Endothelial cell of umbilical vein (primary cell): ENCODE measurements around the gene MAPKAP1. TPM values are rescaled to one million over a fixed set of nuclear protein-coding genes. Genes with fewer than 3 reads are reported as not detected.

Experiments
- BruUV-seq: library from RNA; stranded (reverse); fragments of 400-500 nt; replicated peaks from 2 replicates; lab custom pipeline; 2021; lab: Mats Ljungman, UMichigan
- CTCF ChIA-PET: fragments of 300-600, 350-600 bp; sonication (Branson Sonifier 250); formaldehyde crosslinking; loops from one replicate; lab custom pipeline; 2021; ENCODE audit warnings: antibody characterized with exemption, inconsistent platforms; lab: Charles Lee
- POLR2A ChIA-PET: fragments of 300-600, 350-600 bp; sonication (Branson Sonifier 250); formaldehyde crosslinking; loops from one replicate; lab custom pipeline; 2021; ENCODE audit warnings: antibody characterized with exemption, inconsistent platforms; lab: Charles Lee
- DNase-seq: peaks from one replicate; pipeline ENCODE4 v3.0.0-alpha.2; 2011; ENCODE audit warnings: low read depth, low spot score
- FAIRE-seq: peaks from 2 replicates; lab custom pipeline; 2011; peaks lifted over from hg19 to GRCh38; lab: Jason Lieb, UNC
- H2AFZ ChIP-seq: 2 replicates; pipeline ENCODE4 v1.6.0; 2012; ENCODE audit warnings: low read depth, low read length, control low read depth, inconsistent platforms
- H3K27ac ChIP-seq: 2 replicates; pipeline ENCODE4 v1.5.1; 2011; ENCODE audit warnings: low read depth, mild to moderate bottlenecking, control low read depth, low read length, moderate library complexity; ENCODE audit not compliant: insufficient read depth
- H3K27me3 ChIP-seq, 2 experiments: 2 replicates each; pipeline versions ENCODE4 v1.6.0 to v1.6.1; 2011; ENCODE audit warnings: low read length in 2 of 2, mixed read lengths in 1 of 2; ENCODE audit not compliant: control insufficient read depth in 2 of 2, insufficient read depth in 2 of 2
- H3K36me3 ChIP-seq, 2 experiments: 2 replicates in 1 of 2; 3 replicates in 1 of 2; pipeline ENCODE4 v1.5.1; 2011; ENCODE audit warnings: low read length in 2 of 2, mild to moderate bottlenecking in 1 of 2, moderate library complexity in 1 of 2; ENCODE audit not compliant: control insufficient read depth in 2 of 2, insufficient read depth in 2 of 2; ENCODE audit errors: extremely low read depth in 1 of 2
- H3K4me1 ChIP-seq: 3 replicates; pipeline ENCODE4 v1.5.1; 2011; ENCODE audit warnings: mild to moderate bottlenecking, low read length; ENCODE audit not compliant: control insufficient read depth, insufficient read depth; ENCODE audit errors: extremely low read depth
- H3K4me2 ChIP-seq: 2 replicates; pipeline ENCODE4 v1.6.1; 2011; ENCODE audit warnings: low read length, control low read depth, mixed read lengths; ENCODE audit not compliant: insufficient read depth
- H3K4me3 ChIP-seq, 3 experiments: fragments of 200-600 bp in 1 of 3; sonication (generic), shearing (Covaris generic) in 1 of 3; replicated peaks in 1 of 3; 2 replicates each; pipeline ENCODE4 v1.5.1; 2011 to 2016; ENCODE audit warnings: control low read depth in 3 of 3, low read length in 3 of 3, mild to moderate bottlenecking in 2 of 3, inconsistent platforms in 1 of 3, low read depth in 1 of 3, moderate library complexity in 1 of 3; ENCODE audit not compliant: insufficient read depth in 1 of 3
- H3K79me2 ChIP-seq: 2 replicates; pipeline ENCODE4 v1.6.0; 2012; ENCODE audit warnings: low read length, inconsistent platforms; ENCODE audit not compliant: control insufficient read depth, insufficient read depth
- H3K9ac ChIP-seq: replicated peaks from 2 replicates; pipeline ENCODE3; 2011; ENCODE audit warnings: low read length, control low read depth; ENCODE audit not compliant: insufficient read depth; ENCODE audit errors: extremely low read depth
- H3K9me1 ChIP-seq: replicated peaks from 3 replicates; pipeline ENCODE4 v1.6.0; 2011; ENCODE audit warnings: mild to moderate bottlenecking, low read length; ENCODE audit not compliant: control insufficient read depth, insufficient read depth; ENCODE audit errors: extremely low read depth
- H3K9me3 ChIP-seq: replicated peaks from 2 replicates; pipeline ENCODE4 v1.5.1; 2012; ENCODE audit warnings: low read length, inconsistent platforms; ENCODE audit not compliant: control insufficient read depth, insufficient read depth
- H4K20me1 ChIP-seq: replicated peaks from 2 replicates; pipeline ENCODE3; 2011; ENCODE audit warnings: mild to moderate bottlenecking, low read length; ENCODE audit not compliant: control insufficient read depth, insufficient read depth; ENCODE audit errors: extremely low read depth
- EZH2 ChIP-seq: IDR thresholded peaks from 2 replicates; pipeline ENCODE4 v1.6.1; 2012; ENCODE audit warnings: borderline replicate concordance, low read depth, mild to moderate bottlenecking, moderate library complexity, low read length, inconsistent platforms; ENCODE audit not compliant: severe bottlenecking
- FOS ChIP-seq: IDR thresholded peaks from 2 replicates; pipeline ENCODE4 v1.6.1; 2011; ENCODE audit warnings: mild to moderate bottlenecking, low read length, moderate library complexity, borderline replicate concordance; ENCODE audit not compliant: insufficient read depth
- GATA2 ChIP-seq: IDR thresholded peaks from 2 replicates; pipeline ENCODE4 v1.7.0; 2011; ENCODE audit warnings: low read depth, mild to moderate bottlenecking, moderate library complexity, mixed read lengths, low read length; ENCODE audit not compliant: insufficient read length, insufficient read depth
- JUN ChIP-seq: IDR thresholded peaks from 2 replicates; pipeline ENCODE4 v1.6.1; 2011; ENCODE audit warnings: borderline replicate concordance, low read depth; ENCODE audit not compliant: insufficient read length, insufficient read depth
- MAX ChIP-seq: IDR thresholded peaks from 2 replicates; pipeline ENCODE4 v1.6.1; 2011; ENCODE audit not compliant: insufficient read depth, insufficient read length
- MYC ChIP-seq: IDR thresholded peaks from one replicate; pipeline ENCODE4 v1.6.1; 2011; ENCODE audit warnings: mild to moderate bottlenecking, low read depth, low read length
- POLR2A ChIP-seq: IDR thresholded peaks from 2 replicates; pipeline ENCODE4 v1.6.1; 2012; ENCODE audit warnings: low read depth, mild to moderate bottlenecking, control low read depth, low read length
- POLR2AphosphoS5 ChIP-seq: IDR thresholded peaks from 2 replicates; pipeline ENCODE4 v1.6.1; 2012; ENCODE audit warnings: low read depth, mild to moderate bottlenecking, control low read depth, low read length, moderate library complexity; ENCODE audit not compliant: insufficient read depth
- dilution Hi-C: fragments of 300-500 bp; cut with MboI; formaldehyde crosslinking; loops from one replicate; pipeline ENCODE4 v1.15.0; 2019; ENCODE audit warnings: low sequenced_read_pairs; ENCODE audit not compliant: extremely low pct_ligation_motif_present
- intact Hi-C: fragments of 100-400 bp; cut with micrococcal nuclease; formaldehyde crosslinking; loops from one replicate; pipeline ENCODE4 v1.10.0; 2022
- polyA plus RNA-seq, 4 experiments: library from polyadenylated mRNA; depleted of rRNA in 3 of 4; stranded (reverse) in 3 of 4; unstranded in 1 of 4; fragments of >200 nt; gene quantifications; 2 replicates each; pipeline versions ENCODE4 v1.2.1 to v1.2.3, GENCODE V29; 2011 to 2012; ENCODE audit warnings: missing spikeins in 1 of 4
- total RNA-seq: library from RNA; stranded (reverse); gene quantifications from 2 replicates; pipeline ENCODE4 v1.2.3, GENCODE V29; 2021
- TF ChIP-seq, protein P1 (sequence below), 2 donors: IDR thresholded peaks; 1 replicate in 1 of 2; 2 replicates in 1 of 2; pipeline ENCODE4 v1.5.1; 2011; ENCODE audit warnings: low read length in 2 of 2, mild to moderate bottlenecking in 2 of 2, moderate library complexity in 2 of 2, control low read depth in 1 of 2, inconsistent platforms in 1 of 2, low read depth in 1 of 2; ENCODE audit not compliant: insufficient read depth in 1 of 2; ENCODE audit errors: extremely low read depth in 1 of 2

MAPKAP1 gene
- total and polyA plus RNA-seq, 2 donors (not counting 3 experiments of a cell fraction or from before 2014, with no cell fraction given) = 61.9 to 99.1 TPM

- dilution Hi-C loops (no loop called here), intact Hi-C loops (loop anchor here (1.0 to 10.0 kb wide), 4 partner anchors 26 to 700 kb away; partner anchors contain the start of gene MAPKAP1)
- no peak overlapping the region for H2AFZ ChIP-seq
- peak overlapping the region; percentile 95 for H3K27ac ChIP-seq
- no peaks in the 10 kb centered on the region for H3K9me3 ChIP-seq
- peak overlapping the region; percentile 81 for H3K9ac ChIP-seq
- CTCF ChIA-PET = interaction anchor here (0.9 to 2.8 kb wide), 9 partner anchors 10 to 267 kb away, joined by 3 to 14 read pairs (median 5); partner anchors contain the start of gene MAPKAP1
- H3K36me3 ChIP-seq = no peaks in the 10 kb centered on the region
- TF ChIP-seq MYC (no peak), GATA2 (peak; percentile 96), MAX (no peak), POLR2A (no peak), EZH2 (no peak), POLR2AphosphoS5 (peak; percentile 55), FOS (peak; percentile 77), JUN (peak; percentile 96)
- TF ChIP-seq, protein P1, sequence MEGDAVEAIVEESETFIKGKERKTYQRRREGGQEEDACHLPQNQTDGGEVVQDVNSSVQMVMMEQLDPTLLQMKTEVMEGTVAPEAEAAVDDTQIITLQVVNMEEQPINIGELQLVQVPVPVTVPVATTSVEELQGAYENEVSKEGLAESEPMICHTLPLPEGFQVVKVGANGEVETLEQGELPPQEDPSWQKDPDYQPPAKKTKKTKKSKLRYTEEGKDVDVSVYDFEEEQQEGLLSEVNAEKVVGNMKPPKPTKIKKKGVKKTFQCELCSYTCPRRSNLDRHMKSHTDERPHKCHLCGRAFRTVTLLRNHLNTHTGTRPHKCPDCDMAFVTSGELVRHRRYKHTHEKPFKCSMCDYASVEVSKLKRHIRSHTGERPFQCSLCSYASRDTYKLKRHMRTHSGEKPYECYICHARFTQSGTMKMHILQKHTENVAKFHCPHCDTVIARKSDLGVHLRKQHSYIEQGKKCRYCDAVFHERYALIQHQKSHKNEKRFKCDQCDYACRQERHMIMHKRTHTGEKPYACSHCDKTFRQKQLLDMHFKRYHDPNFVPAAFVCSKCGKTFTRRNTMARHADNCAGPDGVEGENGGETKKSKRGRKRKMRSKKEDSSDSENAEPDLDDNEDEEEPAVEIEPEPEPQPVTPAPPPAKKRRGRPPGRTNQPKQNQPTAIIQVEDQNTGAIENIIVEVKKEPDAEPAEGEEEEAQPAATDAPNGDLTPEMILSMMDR (IDR thresholded peaks at IDR 0.05; ENCODE audit: extremely low read depth in 1 of 2, insufficient read depth in 1 of 2, low read depth in 1 of 2, low read length in 2 of 2) = no peak
- H3K4me2 ChIP-seq = peak overlapping the region; percentile 92
- peak; percentile 63 for FAIRE-seq
- DNase-seq = peak; percentile 89
- BruUV-seq = TSS peak; percentile 91
- peaks cover 29% of the 10 kb centered on the region for H3K4me1 ChIP-seq
- H3K9me1 ChIP-seq = no peaks in the 10 kb centered on the region
- peak overlapping the region in 1 of 3 experiments; percentile 19 for H3K4me3 ChIP-seq
- H3K79me2 ChIP-seq = peaks cover 42% of the 10 kb centered on the region
- H3K27me3 ChIP-seq = no peaks in the 10 kb centered on the region
- no peaks in the 10 kb centered on the region for H4K20me1 ChIP-seq
- POLR2A ChIA-PET = interaction anchor here (1.0 kb wide), 2 partner anchors 25 to 32 kb away, joined by 3 to 4 read pairs; partner anchors contain the start of gene MAPKAP1
These were observed 31.7 kb downstream of the MAPKAP1 start for GRCh38 chr9:125674981-125675973.
